HG03108 (cell line): ENCODE results near the gene BANF2.

Experiments
- ATAC-seq: cut with Tn5 transposase; IDR thresholded peaks from one replicate; pipeline ENCODE4 v1.9.1; 2021; ENCODE audit warnings: moderate library complexity; ENCODE audit not compliant: unreplicated experiment

Gene BANF2

GRCh38 chr20:17708675-17709360 is 9.1 kb downstream of the BANF2 start:
- ATAC-seq: no peak

- ATAC-seq: no peak
These were observed 9.9 kb downstream of the BANF2 start for GRCh38 chr20:17709361-17710293.

- ATAC-seq: no peak
These were observed 10.9 kb downstream of the BANF2 start for GRCh38 chr20:17710379-17711266.

GRCh38 chr20:17711267-17711627 is 11.5 kb downstream of the BANF2 start:
- no peak for ATAC-seq

- ATAC-seq: no peak
These were observed 12.4 kb downstream of the BANF2 start for GRCh38 chr20:17712201-17712600.

- ATAC-seq: no peak
These were observed 12.9 kb downstream of the BANF2 start for GRCh38 chr20:17712708-17713107.

- no peak for ATAC-seq
These were observed 14.8 kb downstream of the BANF2 start for GRCh38 chr20:17714597-17714996.

- no peak for ATAC-seq
These were observed 15.3 kb downstream of the BANF2 start for GRCh38 chr20:17715075-17715474.

- no peak for ATAC-seq
These were observed 16.6 kb downstream of the BANF2 start for GRCh38 chr20:17716331-17716730.

- no peak for ATAC-seq
These were observed 21.0 kb downstream of the BANF2 start for GRCh38 chr20:17720755-17721154.

- ATAC-seq: no peak
These were observed 22.2 kb downstream of the BANF2 start for GRCh38 chr20:17721802-17722486.

GRCh38 chr20:17722493-17723300 is 22.9 kb downstream of the BANF2 start:
- ATAC-seq: no peak

GRCh38 chr20:17723301-17723691 is 23.5 kb downstream of the BANF2 start:
- no peak for ATAC-seq

- ATAC-seq: no peak
These were observed 25.5 kb downstream of the BANF2 start for GRCh38 chr20:17725094-17725835.

- no peak for ATAC-seq
These were observed 27.1 kb downstream of the BANF2 start for GRCh38 chr20:17726902-17727301.

GRCh38 chr20:17727351-17727750 is 27.6 kb downstream of the BANF2 start:
- no peak for ATAC-seq

- ATAC-seq: no peak
These were observed 28.3 kb downstream of the BANF2 start for GRCh38 chr20:17728074-17728473.

GRCh38 chr20:17730071-17730470 is 30.3 kb downstream of the BANF2 start:
- no peak for ATAC-seq

GRCh38 chr20:17731233-17731632 is 31.5 kb downstream of the BANF2 start:
- ATAC-seq: no peak
